Peyer's patch (tissue), 4 donors: Measurements from ENCODE around the gene CERS6. TPM values are rescaled to one million over a fixed set of nuclear protein-coding genes. Genes with fewer than 3 reads are reported as not detected.

Source experiments
- DNase-seq, 3 donors: peaks; one replicate each; pipeline ENCODE4 v3.0.0-alpha.2; 2017 to 2019
- H3K27ac ChIP-seq, 4 donors: fragments of 200-600 bp; sonication (generic); one replicate each; pipeline ENCODE4 v1.5.1; 2016 to 2019
- H3K27me3 ChIP-seq, 2 donors: fragments of 200-600 bp; sonication (generic); one replicate each; pipeline ENCODE4 v1.5.1; 2019
- H3K36me3 ChIP-seq, 3 donors: fragments of 200-600 bp; sonication (generic); one replicate each; pipeline ENCODE4 v1.5.1; 2016 to 2019
- H3K4me1 ChIP-seq, 4 donors: fragments of 200-600 bp; sonication (generic); one replicate each; pipeline ENCODE4 v1.5.1; 2016 to 2019
- H3K4me3 ChIP-seq, 4 donors: fragments of 200-600 bp; sonication (generic); 1 replicate in 3 of 4; 2 replicates in 1 of 4; pipeline ENCODE4 v1.5.1; 2016 to 2019; ENCODE audit warnings: mild to moderate bottlenecking in 1 of 4
- H3K9me3 ChIP-seq, 4 donors: fragments of 200-600 bp; sonication (generic); one replicate each; pipeline ENCODE4 v1.5.1; 2016 to 2019; ENCODE audit warnings: mild to moderate bottlenecking in 1 of 4
- CTCF ChIP-seq, 6 experiments: fragments of 450-650 bp in 4 of 6; fragments of 200-600 bp in 2 of 6; sonication (generic) in 1 of 6; IDR thresholded peaks; one replicate each; pipeline ENCODE4 v1.5.1; 2017 to 2019; ENCODE audit warnings: antibody characterized with exemption in 6 of 6, mild to moderate bottlenecking in 3 of 6, moderate library complexity in 1 of 6
- POLR2A ChIP-seq, 2 donors: fragments of 450-650 bp; IDR thresholded peaks; one replicate each; pipeline ENCODE4 v1.5.1; 2017; ENCODE audit warnings: antibody characterized with exemption in 2 of 2, mild to moderate bottlenecking in 2 of 2, moderate library complexity in 2 of 2
- total RNA-seq, 4 donors: library from RNA; depleted of rRNA; stranded (reverse); fragments of >200 nt; gene quantifications; one replicate each; pipeline ENCODE4 v1.1.0, GENCODE V29; 2016

The CERS6 gene
- total RNA-seq, 4 donors from 2014 or later = 28.1 to 110 (median 96.7) TPM

DNA sequence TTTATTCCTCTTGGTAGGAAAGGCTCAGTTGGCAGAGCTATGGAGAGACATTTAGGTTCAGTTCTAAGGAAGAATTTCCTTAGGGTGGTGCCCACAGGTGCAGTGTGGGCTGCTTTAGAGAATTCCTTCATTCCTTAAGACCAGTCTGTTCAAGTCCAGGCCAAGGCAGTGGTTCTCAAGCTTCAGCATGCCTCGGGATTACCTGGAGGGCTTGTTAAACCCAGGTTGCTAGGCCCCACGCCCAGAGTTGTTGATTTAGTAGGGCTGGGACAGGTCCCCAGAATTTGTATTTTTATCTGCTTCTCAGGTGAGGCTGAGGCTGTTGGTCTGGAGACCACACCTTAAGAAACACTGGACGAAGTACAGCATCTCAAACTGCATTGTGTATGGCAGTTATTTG, 68.9 kb downstream of the CERS6 start:
- no peak for DNase-seq
- no peak overlapping the region for H3K27ac ChIP-seq
- H3K27me3 ChIP-seq = no peaks in the 10 kb centered on the region
- TF ChIP-seq POLR2A (IDR thresholded peaks at IDR 0.05) (no peak), CTCF (IDR thresholded peaks at IDR 0.05) (no peak)
- H3K4me3 ChIP-seq = no peak overlapping the region
- H3K9me3 ChIP-seq = no peaks in the 10 kb centered on the region
- H3K4me1 ChIP-seq = peaks cover 0 to 25% (median 1%) of the 10 kb centered on the region in 4 donors
- H3K36me3 ChIP-seq = no peaks in the 10 kb centered on the region

- peak overlapping the region in 1 of 4 donors; percentile 36 for H3K27ac ChIP-seq
- peaks cover 0 to 25% (median 1%) of the 10 kb centered on the region in 4 donors for H3K4me1 ChIP-seq
- H3K36me3 ChIP-seq = no peaks in the 10 kb centered on the region
- no peak overlapping the region for H3K4me3 ChIP-seq
- no peaks in the 10 kb centered on the region for H3K27me3 ChIP-seq
- no peak for TF ChIP-seq POLR2A (IDR thresholded peaks at IDR 0.05)
- TF ChIP-seq CTCF (IDR thresholded peaks at IDR 0.05) = no peak
- no peak for DNase-seq
- H3K9me3 ChIP-seq = no peaks in the 10 kb centered on the region
Measured at GRCh38 chr2:168525716-168526446, 69.8 kb downstream of the CERS6 start.

DNA sequence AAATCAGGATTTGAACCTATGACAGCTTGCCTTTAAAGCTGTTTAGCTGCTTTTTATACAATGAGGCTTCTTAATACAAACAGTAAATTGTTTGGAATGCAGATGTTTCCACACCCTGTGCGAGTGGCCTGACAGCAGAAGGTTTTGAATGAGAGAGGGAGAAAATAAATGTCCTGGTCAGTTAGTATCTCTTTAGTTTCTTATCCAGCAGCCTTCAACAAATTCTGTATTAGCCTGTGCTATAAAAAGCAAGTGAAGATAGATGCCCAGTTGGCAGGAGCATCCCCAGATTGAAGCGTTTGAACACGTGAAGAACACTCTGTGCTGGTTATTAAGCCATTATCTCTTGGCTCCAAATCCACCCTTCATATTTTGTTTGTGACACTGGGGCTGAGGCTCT, 70.6 kb downstream of the CERS6 start:
- Histone ChIP-seq H3K36me3 (no peaks in the 10 kb centered on the region), H3K4me1 (peaks cover 0 to 18% (median 1%) of the 10 kb centered on the region in 4 donors), H3K4me3 (no peak overlapping the region), H3K9me3 (no peaks in the 10 kb centered on the region), H3K27me3 (no peaks in the 10 kb centered on the region), H3K27ac (peak overlapping the region in 1 of 4 donors; percentile 36)
- no peak for DNase-seq
- TF ChIP-seq POLR2A (IDR thresholded peaks at IDR 0.05) (no peak), CTCF (IDR thresholded peaks at IDR 0.05) (no peak)

DNA sequence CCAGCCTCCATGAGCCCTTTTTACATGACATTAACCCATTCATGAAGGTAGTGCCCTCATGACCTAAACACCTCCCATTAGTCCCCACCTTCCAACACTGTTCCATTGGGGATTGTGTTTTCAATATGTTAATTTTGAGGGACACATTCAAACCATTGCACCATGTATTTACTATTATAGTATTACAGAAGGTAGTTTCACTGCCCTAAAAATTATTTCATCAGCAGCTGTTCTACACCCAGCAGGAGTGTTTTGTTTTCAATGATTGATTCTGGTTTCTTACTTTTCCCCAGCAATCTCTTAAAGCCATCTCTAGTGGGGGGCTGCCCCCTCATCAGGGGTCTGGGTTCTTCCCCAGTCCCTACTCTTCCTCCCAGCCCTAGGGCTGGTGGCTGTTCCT, 71.9 kb downstream of the CERS6 start:
- no peak overlapping the region for H3K27ac ChIP-seq

DNA sequence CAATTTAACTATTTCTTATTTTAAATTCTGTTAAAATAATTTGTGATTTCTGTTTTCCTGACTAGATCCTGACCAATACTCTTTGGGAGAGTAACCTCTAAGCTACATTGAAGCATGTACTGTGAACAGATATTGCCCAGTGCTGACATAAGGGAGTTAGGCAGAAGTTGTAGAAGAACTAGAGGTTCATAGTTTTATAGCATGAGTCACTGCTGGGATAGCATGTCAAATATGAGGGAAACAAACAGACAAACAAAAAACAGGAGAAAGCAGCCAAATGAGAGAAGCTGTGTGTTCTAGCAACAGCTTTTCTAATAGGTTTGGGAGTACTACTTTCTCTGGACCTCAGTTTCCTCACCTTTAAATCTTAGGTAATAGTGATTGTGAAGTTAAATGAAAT, 72.4 kb downstream of the CERS6 start:
- Histone ChIP-seq H3K4me1 (peaks cover 0 to 13% (median 1%) of the 10 kb centered on the region in 4 donors), H3K9me3 (no peaks in the 10 kb centered on the region), H3K36me3 (no peaks in the 10 kb centered on the region), H3K27me3 (no peaks in the 10 kb centered on the region), H3K4me3 (no peak overlapping the region), H3K27ac (no peak overlapping the region)
- no peak for DNase-seq
- TF ChIP-seq CTCF (IDR thresholded peaks at IDR 0.05) (no peak), POLR2A (IDR thresholded peaks at IDR 0.05) (no peak)

More for the DNA sequence above, 71.9 kb downstream of the CERS6 start:
- no peak overlapping the region for H3K4me3 ChIP-seq
- H3K36me3 ChIP-seq = no peaks in the 10 kb centered on the region
- H3K27me3 ChIP-seq = no peaks in the 10 kb centered on the region
- peaks cover 0 to 13% (median 1%) of the 10 kb centered on the region in 4 donors for H3K4me1 ChIP-seq
- H3K9me3 ChIP-seq = no peaks in the 10 kb centered on the region
- DNase-seq = no peak
- TF ChIP-seq CTCF (IDR thresholded peaks at IDR 0.05) (no peak), POLR2A (IDR thresholded peaks at IDR 0.05) (no peak)
